ENCODE measurements around the gene TSC22D2.
"Not testable (repeated sequence)": the region's sequence is repeated elsewhere in the genome, so short reads cannot be mapped to it uniquely, and the experiment has no call there.

The TSC22D2 gene

GRCh38 chr3:150490277-150490986 lies 82.3 kb downstream of the TSC22D2 start:
- no peak for DNase-seq

GRCh38 chr3:150494411-150494977 lies 86.4 kb downstream of the TSC22D2 start:
- DNase-seq, result no peak

- no peak for DNase-seq
Measured at GRCh38 chr3:150495149-150495548, 87.1 kb downstream of the TSC22D2 start.

GRCh38 chr3:150495563-150496168 lies 87.6 kb downstream of the TSC22D2 start:
- no peak for DNase-seq

GRCh38 chr3:150497956-150498355 lies 89.9 kb downstream of the TSC22D2 start:
- DNase-seq, result no peak

GRCh38 chr3:150500960-150501359 lies 92.9 kb downstream of the TSC22D2 start:
- not testable (repeated sequence) for DNase-seq

GRCh38 chr3:150503402-150504099 lies 95.5 kb downstream of the TSC22D2 start:
- DNase-seq, result no peak

- DNase-seq, result no peak
Measured at GRCh38 chr3:150504483-150504882, 96.4 kb downstream of the TSC22D2 start.

GRCh38 chr3:150508401-150508800 lies 100.3 kb downstream of the TSC22D2 start:
- no peak for DNase-seq

GRCh38 chr3:150509780-150510179 lies 101.7 kb downstream of the TSC22D2 start:
- no peak for DNase-seq

GRCh38 chr3:150511122-150511821 lies 103.2 kb downstream of the TSC22D2 start:
- DNase-seq, result no peak

- no peak for DNase-seq
Measured at GRCh38 chr3:150515210-150515609, 107.1 kb downstream of the TSC22D2 start.

Data from femur (tissue), 1 donor.